Neural cell (in vitro differentiated cells): ENCODE results near the gene POLL.

Experiments used
- EZH2 ChIP-seq: fragments of 200-600, 300-800 bp; shearing (Covaris generic), sonication (generic); IDR thresholded peaks from 2 replicates; pipeline ENCODE4 v1.6.1; 2014; ENCODE audit warnings: antibody characterized with exemption, low read length, borderline replicate concordance, mild to moderate bottlenecking; ENCODE audit not compliant: insufficient read depth, poor library complexity, severe bottlenecking
- TF ChIP-seq, protein P1 (sequence below): fragments of 450-650 bp; IDR thresholded peaks from 2 replicates; pipeline ENCODE4 v1.5.1; 2014; ENCODE audit warnings: antibody characterized with exemption, mild to moderate bottlenecking, moderate library complexity; ENCODE audit not compliant: poor library complexity, severe bottlenecking

DNA sequence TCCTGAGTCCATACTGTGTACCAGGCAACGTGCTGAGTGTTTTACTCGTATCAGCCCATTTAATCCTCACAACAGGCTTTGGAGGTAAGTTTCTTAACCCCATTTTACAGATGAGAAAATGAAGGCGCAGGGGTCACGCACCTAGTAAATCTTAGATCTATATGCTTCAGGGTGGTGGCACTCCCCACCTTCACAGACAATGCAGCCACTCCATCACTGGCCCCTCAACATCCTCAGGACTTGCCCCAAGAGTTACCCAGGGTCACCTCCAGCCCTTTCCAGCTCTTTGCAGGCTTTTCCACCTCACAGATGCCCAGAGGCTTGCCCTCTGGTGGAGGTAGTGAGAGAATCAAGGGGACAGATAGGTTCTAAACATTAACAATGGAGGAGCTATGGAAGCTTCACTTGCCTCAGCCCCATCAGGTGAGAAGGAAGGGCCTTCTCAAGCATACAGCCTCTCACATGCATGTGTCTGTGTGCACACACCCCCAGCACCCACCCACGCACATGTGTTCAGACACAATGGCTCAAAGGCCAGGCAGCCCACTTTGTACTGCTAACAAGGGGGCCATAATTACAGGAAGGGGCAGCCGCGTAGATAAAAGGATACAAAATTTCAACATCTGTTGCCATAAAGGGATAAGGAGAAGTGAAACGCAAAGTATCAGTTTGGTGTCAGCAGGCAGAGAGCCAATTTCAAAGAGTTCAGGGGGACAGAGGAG is 29.2 kb upstream of the POLL start:
- TF ChIP-seq, protein P1, sequence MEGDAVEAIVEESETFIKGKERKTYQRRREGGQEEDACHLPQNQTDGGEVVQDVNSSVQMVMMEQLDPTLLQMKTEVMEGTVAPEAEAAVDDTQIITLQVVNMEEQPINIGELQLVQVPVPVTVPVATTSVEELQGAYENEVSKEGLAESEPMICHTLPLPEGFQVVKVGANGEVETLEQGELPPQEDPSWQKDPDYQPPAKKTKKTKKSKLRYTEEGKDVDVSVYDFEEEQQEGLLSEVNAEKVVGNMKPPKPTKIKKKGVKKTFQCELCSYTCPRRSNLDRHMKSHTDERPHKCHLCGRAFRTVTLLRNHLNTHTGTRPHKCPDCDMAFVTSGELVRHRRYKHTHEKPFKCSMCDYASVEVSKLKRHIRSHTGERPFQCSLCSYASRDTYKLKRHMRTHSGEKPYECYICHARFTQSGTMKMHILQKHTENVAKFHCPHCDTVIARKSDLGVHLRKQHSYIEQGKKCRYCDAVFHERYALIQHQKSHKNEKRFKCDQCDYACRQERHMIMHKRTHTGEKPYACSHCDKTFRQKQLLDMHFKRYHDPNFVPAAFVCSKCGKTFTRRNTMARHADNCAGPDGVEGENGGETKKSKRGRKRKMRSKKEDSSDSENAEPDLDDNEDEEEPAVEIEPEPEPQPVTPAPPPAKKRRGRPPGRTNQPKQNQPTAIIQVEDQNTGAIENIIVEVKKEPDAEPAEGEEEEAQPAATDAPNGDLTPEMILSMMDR = no peak
- TF ChIP-seq EZH2 = no peak
